HL-60 (cell line): ENCODE data around the gene RYR3.

Source experiments
- CTCF ChIP-seq: IDR thresholded peaks from one replicate; pipeline ENCODE4 v1.5.1; 2011; ENCODE audit warnings: low read length, control low read depth, inconsistent platforms; ENCODE audit not compliant: insufficient read depth
- GABPA ChIP-seq: IDR thresholded peaks from 2 replicates; pipeline ENCODE4 v1.6.1; 2012; ENCODE audit warnings: low read depth
- POLR2AphosphoS5 ChIP-seq: IDR thresholded peaks from 2 replicates; pipeline ENCODE4 v1.6.1; 2012; ENCODE audit warnings: low read depth
- SPI1 ChIP-seq: IDR thresholded peaks from 2 replicates; pipeline ENCODE4 v1.6.1; 2012; ENCODE audit warnings: low read depth, mild to moderate bottlenecking, borderline replicate concordance
- TF ChIP-seq, protein P1 (sequence below): IDR thresholded peaks from 2 replicates; pipeline ENCODE4 v1.6.1; 2012; ENCODE audit warnings: low read depth; ENCODE audit not compliant: insufficient replicate concordance

DNA sequence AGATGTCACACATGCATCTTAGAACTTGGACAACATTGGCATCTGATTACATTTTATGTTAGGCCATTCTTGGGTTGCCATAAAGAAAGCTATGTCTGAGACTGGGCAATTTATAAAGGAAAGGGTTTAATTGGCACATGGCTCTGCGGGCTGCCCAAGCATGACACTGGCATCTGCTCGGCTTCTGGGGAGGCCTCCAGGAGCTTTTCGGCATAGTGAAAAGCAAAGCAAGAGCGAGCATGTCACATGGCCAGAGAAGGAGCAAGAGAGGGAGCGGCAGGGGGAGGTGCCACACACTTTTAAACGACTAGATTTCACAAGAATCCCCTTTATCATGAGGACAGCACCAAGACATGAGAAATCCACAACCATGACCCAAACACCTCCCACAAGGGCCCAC lies 11.3 kb downstream of the RYR3 start:
- TF ChIP-seq CTCF (no peak), POLR2AphosphoS5 (no peak), GABPA (no peak), SPI1 (no peak)
- TF ChIP-seq, protein P1, sequence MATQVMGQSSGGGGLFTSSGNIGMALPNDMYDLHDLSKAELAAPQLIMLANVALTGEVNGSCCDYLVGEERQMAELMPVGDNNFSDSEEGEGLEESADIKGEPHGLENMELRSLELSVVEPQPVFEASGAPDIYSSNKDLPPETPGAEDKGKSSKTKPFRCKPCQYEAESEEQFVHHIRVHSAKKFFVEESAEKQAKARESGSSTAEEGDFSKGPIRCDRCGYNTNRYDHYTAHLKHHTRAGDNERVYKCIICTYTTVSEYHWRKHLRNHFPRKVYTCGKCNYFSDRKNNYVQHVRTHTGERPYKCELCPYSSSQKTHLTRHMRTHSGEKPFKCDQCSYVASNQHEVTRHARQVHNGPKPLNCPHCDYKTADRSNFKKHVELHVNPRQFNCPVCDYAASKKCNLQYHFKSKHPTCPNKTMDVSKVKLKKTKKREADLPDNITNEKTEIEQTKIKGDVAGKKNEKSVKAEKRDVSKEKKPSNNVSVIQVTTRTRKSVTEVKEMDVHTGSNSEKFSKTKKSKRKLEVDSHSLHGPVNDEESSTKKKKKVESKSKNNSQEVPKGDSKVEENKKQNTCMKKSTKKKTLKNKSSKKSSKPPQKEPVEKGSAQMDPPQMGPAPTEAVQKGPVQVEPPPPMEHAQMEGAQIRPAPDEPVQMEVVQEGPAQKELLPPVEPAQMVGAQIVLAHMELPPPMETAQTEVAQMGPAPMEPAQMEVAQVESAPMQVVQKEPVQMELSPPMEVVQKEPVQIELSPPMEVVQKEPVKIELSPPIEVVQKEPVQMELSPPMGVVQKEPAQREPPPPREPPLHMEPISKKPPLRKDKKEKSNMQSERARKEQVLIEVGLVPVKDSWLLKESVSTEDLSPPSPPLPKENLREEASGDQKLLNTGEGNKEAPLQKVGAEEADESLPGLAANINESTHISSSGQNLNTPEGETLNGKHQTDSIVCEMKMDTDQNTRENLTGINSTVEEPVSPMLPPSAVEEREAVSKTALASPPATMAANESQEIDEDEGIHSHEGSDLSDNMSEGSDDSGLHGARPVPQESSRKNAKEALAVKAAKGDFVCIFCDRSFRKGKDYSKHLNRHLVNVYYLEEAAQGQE = no peak
